Peyer's patch (tissue), 4 donors: ENCODE measurements around the gene DNAH6. TPM values are rescaled to one million over a fixed set of nuclear protein-coding genes. Genes with fewer than 3 reads are reported as not detected.

ENCODE experiments used
- DNase-seq, 3 donors: peaks; one replicate each; pipeline ENCODE4 v3.0.0-alpha.2; 2017 to 2019
- H3K27ac ChIP-seq, 4 donors: fragments of 200-600 bp; sonication (generic); one replicate each; pipeline ENCODE4 v1.5.1; 2016 to 2019
- H3K27me3 ChIP-seq, 2 donors: fragments of 200-600 bp; sonication (generic); one replicate each; pipeline ENCODE4 v1.5.1; 2019
- H3K36me3 ChIP-seq, 3 donors: fragments of 200-600 bp; sonication (generic); one replicate each; pipeline ENCODE4 v1.5.1; 2016 to 2019
- H3K4me1 ChIP-seq, 4 donors: fragments of 200-600 bp; sonication (generic); one replicate each; pipeline ENCODE4 v1.5.1; 2016 to 2019
- H3K4me3 ChIP-seq, 4 donors: fragments of 200-600 bp; sonication (generic); 1 replicate in 3 of 4; 2 replicates in 1 of 4; pipeline ENCODE4 v1.5.1; 2016 to 2019; ENCODE audit warnings: mild to moderate bottlenecking in 1 of 4
- H3K9me3 ChIP-seq, 4 donors: fragments of 200-600 bp; sonication (generic); one replicate each; pipeline ENCODE4 v1.5.1; 2016 to 2019; ENCODE audit warnings: mild to moderate bottlenecking in 1 of 4
- CTCF ChIP-seq, 6 experiments: fragments of 450-650 bp in 4 of 6; fragments of 200-600 bp in 2 of 6; sonication (generic) in 1 of 6; IDR thresholded peaks; one replicate each; pipeline ENCODE4 v1.5.1; 2017 to 2019; ENCODE audit warnings: antibody characterized with exemption in 6 of 6, mild to moderate bottlenecking in 3 of 6, moderate library complexity in 1 of 6
- POLR2A ChIP-seq, 2 donors: fragments of 450-650 bp; IDR thresholded peaks; one replicate each; pipeline ENCODE4 v1.5.1; 2017; ENCODE audit warnings: antibody characterized with exemption in 2 of 2, mild to moderate bottlenecking in 2 of 2, moderate library complexity in 2 of 2
- total RNA-seq, 4 donors: library from RNA; depleted of rRNA; stranded (reverse); fragments of >200 nt; gene quantifications; one replicate each; pipeline ENCODE4 v1.1.0, GENCODE V29; 2016

The DNAH6 gene
- total RNA-seq, 4 donors from 2014 or later, result under 0.01 to 4.2 (median 1.3) TPM

- DNase-seq, result no peak
These were observed 38.4 kb upstream of the DNAH6 start for GRCh38 chr2:84477886-84478285.

GRCh38 chr2:84478867-84479266 is 37.4 kb upstream of the DNAH6 start:
- Histone ChIP-seq H3K36me3 (no peaks in the 10 kb centered on the region), H3K27me3 (no peaks in the 10 kb centered on the region), H3K4me3 (no peak overlapping the region), H3K9me3 (peaks cover 0 to 10% (median 0%) of the 10 kb centered on the region in 4 donors), H3K27ac (no peak overlapping the region), H3K4me1 (no peaks in the 10 kb centered on the region)
- TF ChIP-seq POLR2A (IDR thresholded peaks at IDR 0.05) (no peak), CTCF (IDR thresholded peaks at IDR 0.05) (no peak)
- no peak for DNase-seq

More at GRCh38 chr2:84477886-84478285, 38.4 kb upstream of the DNAH6 start:
- H3K9me3 ChIP-seq, result peaks cover 0 to 10% (median 0%) of the 10 kb centered on the region in 4 donors
- H3K27me3 ChIP-seq, result no peaks in the 10 kb centered on the region
- no peaks in the 10 kb centered on the region for H3K4me1 ChIP-seq
- no peak overlapping the region for H3K27ac ChIP-seq
- H3K36me3 ChIP-seq, result no peaks in the 10 kb centered on the region
- no peak for TF ChIP-seq CTCF (IDR thresholded peaks at IDR 0.05)
- no peak for TF ChIP-seq POLR2A (IDR thresholded peaks at IDR 0.05)
- no peak overlapping the region for H3K4me3 ChIP-seq

GRCh38 chr2:84481702-84482101 is 34.6 kb upstream of the DNAH6 start:
- no peaks in the 10 kb centered on the region for H3K36me3 ChIP-seq
- H3K27ac ChIP-seq, result no peak overlapping the region
- H3K4me3 ChIP-seq, result no peak overlapping the region
- TF ChIP-seq POLR2A (IDR thresholded peaks at IDR 0.05) (no peak), CTCF (IDR thresholded peaks at IDR 0.05) (no peak)
- H3K9me3 ChIP-seq, result peaks cover 0 to 3% (median 0%) of the 10 kb centered on the region in 4 donors
- DNase-seq, result no peak
- no peaks in the 10 kb centered on the region for H3K27me3 ChIP-seq
- H3K4me1 ChIP-seq, result peaks cover 0 to 10% (median 0%) of the 10 kb centered on the region in 4 donors

GRCh38 chr2:84482603-84483002 is 33.7 kb upstream of the DNAH6 start:
- TF ChIP-seq CTCF (IDR thresholded peaks at IDR 0.05) (no peak), POLR2A (IDR thresholded peaks at IDR 0.05) (no peak)
- Histone ChIP-seq H3K4me3 (no peak overlapping the region), H3K27ac (no peak overlapping the region), H3K36me3 (no peaks in the 10 kb centered on the region), H3K27me3 (no peaks in the 10 kb centered on the region), H3K9me3 (no peaks in the 10 kb centered on the region), H3K4me1 (peaks cover 0 to 10% (median 0%) of the 10 kb centered on the region in 4 donors)
- DNase-seq, result no peak

- no peak for DNase-seq
- Histone ChIP-seq H3K36me3 (no peaks in the 10 kb centered on the region), H3K27ac (no peak overlapping the region), H3K4me1 (peaks cover 0 to 10% (median 0%) of the 10 kb centered on the region in 4 donors), H3K27me3 (no peaks in the 10 kb centered on the region), H3K9me3 (no peaks in the 10 kb centered on the region), H3K4me3 (no peak overlapping the region)
- no peak for TF ChIP-seq POLR2A (IDR thresholded peaks at IDR 0.05)
- TF ChIP-seq CTCF (IDR thresholded peaks at IDR 0.05), result no peak
These were observed 33.0 kb upstream of the DNAH6 start for GRCh38 chr2:84483320-84483719.
